DMS114 treated with DMSO at 0.1 percent for 48 hours (cell line): ENCODE data around the gene TOR3A.
"Not testable (repeated sequence)": the region's sequence is repeated elsewhere in the genome, so short reads cannot be mapped to it uniquely, and the experiment has no call there.

Experiments used
- DNase-seq: peaks from one replicate; lab custom pipeline; 2025; ENCODE audit not compliant: unreplicated experiment; lab: John Stamatoyannopoulos, UW

TOR3A gene

DNA sequence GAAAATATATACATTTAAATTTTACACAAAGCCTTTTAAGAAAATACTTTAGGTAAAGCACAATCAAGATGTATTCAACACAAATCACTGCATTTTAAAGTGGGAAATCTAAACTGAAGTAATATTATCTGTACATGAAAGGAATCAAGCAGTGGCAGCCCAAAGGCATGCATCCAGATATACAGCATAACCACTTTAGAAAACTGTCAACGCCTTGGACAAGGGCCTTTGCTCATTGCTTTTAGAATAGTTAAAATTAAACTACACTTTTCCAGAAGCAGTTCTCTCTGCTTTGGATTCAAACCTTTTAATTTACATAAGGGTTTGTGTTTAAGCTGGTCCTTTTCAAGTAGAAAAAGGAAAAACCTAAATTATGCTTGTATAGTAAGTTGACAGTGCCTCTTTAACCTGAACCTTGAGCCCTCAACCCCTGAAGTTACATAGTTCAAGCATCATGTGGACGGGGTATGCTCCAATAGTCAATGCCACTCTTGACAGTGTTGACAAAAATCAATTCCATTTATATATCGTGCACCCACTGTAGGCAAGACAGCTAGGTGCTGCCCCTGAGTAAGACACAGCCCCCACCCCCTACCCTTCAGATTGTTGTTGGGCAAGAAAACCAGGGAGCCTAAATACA is 22.9 kb downstream of the TOR3A start:
- no peak for DNase-seq

DNA sequence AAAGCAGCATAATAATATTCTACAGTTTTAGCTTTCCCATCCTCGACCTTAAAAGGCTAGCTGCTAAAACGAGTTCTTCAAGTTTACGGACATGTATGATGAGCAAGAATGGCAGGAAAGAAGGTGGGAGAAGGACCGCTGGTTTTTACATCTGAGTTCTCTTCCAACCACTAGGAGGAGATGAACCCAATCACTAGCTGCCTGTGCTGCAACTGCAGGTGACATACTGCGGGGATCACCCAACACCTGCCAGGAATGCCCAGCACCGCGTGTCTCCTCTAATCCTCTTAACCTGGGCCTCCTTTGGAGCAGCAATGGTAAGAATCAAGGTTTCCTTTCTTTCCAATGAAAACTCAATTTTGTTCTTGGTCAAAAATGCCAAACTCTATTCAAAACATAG is 23.5 kb downstream of the TOR3A start:
- DNase-seq, result no peak

DNA sequence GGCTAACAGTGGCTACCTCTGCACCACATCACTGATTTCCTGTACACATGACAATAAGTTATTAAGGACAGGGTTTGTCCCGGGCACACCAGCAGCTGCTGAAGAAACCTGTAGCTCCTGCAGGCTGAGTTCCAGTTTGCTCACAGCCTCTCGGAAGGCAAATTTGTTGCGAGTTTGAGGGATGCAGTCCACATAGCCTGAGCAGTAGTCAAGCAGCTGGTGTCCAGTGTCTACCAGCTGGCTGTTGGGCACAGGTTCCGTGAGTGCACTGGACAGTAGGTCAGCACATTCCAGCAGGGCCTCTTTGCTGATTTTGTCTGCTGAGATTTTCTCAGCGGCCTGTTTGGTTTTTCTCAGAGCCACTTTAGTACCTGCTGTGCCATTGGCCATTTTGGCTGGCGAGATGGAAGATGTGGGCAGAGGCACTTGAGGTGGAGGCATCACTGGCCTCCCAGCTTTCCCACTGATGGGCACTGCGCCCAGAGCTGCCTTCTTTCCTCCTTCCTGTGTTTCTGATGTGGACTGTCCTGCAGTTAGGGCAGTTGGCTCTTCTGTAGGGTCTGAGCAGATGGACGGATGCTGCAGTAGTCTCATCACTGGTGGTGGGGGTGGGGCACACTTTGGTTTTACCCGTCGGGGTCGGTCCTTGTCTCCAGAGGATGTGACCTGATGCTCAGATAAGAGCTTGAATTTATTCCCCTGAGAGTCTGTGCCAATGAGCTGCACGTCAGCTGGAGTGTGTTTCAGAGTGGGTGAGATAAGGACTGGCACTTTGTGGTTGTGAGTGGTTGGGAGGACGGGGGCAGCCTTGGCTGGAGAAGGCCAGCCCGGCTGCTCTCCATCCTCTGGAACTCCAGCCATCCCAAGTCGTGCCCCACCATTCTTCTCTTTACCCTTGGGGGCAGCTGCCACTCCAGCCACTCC is 26.1 kb downstream of the TOR3A start:
- no peak for DNase-seq

DNA sequence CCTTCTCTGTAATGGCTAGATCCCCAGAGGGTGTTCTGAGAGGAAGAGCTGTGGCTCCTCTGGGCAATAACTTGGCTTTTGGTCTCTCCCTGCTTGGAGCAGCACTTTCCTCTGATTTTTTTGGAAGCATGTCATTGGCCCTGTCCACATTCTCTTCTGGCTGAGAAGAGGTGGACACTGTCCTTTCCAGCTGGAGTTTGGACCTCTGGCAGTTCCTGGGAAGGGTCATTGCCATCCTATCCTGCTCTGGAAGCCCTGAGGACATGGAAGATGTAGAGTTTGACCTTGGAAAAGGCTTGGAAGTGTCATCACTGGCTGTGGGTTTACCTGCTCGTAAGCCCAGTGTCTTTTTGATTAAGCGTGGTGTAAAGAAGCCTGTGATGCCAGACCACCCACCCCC is 26.8 kb downstream of the TOR3A start:
- no peak for DNase-seq

DNA sequence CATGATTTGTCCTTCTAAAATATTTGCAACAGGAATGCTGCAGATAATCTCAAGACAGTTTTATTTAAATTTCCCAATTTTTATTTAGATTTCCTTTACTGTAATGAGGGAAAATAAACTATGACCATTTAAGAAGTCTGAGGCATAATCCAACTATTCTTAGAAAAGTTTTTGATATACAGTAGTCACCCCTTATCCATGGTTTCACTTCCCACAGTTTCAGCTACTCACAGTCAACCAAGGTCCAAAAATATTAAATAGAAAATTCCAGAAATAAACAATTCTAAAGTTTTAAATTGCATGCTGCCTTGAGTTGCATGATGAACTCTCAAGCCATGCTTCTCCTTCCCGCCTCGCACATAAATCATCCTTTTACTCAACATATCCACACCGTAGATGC is 33.3 kb downstream of the TOR3A start:
- no peak for DNase-seq

DNA sequence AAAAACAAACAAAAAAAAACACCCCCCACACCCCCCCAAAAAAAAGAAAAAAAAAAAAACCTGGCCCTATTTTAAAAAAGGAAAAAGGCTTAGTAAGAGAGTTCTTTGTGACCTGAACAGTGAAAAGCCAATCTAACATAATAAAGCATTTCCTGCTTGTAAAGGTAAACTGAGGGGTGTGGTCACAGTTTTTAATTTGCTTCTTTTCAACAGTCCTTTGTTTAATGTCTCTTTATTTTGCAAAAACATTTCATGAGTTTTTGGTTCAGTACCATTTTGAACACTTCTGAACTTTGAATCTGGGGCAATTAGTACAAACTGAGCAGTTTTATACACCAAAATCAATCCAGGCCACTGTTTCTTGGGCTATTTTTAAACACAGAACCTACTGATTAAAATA is 37.6 kb downstream of the TOR3A start:
- DNase-seq, result no peak

DNA sequence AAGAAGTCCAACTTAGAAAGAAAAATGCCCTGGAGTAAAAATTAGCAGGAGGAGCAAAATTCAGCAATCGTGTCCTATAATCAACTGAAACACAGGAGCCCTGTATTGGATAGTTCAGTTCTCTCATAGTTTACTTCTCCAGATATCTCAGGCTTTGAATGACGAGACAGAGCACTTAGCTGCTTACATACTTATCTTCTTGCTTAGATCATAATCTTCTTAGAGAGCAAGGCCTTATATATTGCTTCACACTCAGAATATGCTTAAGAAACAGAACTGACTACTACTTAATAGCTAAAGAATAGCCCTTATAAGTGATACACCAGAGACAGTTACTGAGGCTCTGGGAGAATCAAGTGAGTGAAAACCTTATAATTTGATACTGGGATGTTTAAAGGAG is 38.9 kb downstream of the TOR3A start:
- no peak for DNase-seq

DNA sequence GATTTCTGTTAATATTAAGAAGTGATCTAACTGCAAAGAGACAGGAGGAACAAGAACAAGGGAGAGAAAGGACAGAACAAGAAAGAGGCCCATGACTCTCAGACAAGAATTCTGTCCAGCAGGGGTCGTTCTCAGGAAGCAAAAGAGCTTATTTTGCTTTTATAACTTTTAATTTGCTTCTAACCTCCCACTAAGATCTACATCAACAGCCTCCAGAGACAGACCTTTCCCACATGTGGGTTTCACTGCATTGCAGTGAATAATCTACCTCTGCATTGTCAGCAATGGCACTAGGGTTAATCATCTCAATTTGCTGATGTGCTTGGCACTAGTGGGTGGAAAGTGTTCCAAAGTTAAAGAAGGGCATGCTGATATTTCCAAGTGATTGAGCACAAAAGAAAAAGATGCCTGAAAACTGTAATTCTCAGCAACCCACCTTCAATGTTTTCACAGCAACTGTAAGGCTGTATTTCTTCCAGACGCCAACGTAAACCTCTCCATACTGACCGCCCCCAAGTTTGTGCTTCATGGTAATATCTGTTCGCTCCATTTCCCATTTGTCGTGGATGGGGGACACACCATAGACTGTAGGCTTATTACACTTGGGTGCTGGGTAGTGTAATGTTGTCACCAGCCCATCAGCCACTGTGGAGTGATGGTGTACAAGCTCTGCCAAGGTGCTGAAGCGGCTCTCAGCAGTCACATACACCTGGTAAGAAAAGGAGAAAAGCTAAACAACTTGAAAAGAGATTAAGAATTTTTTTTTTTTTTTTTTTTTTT is 39.5 kb downstream of the TOR3A start:
- DNase-seq, result peak; percentile 46

DNA sequence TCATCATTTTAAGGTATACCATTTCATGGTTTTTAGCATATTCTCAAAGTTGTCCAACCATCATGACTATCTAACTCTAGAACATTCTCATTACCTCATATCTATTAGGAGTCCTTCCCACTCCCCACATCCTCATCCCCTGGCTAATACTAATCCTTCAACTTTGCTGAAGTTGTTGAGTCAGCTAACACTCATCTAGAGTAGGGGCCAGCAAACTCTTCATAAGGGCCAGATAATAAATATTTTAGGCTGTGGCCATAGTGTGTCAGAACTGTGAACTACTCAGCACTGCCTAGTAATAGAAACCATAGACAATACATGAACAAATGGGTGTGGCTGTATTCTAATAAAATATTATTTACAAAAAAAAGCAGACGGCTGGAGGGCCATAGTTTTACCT is 43.0 kb downstream of the TOR3A start:
- no peak for DNase-seq

DNA sequence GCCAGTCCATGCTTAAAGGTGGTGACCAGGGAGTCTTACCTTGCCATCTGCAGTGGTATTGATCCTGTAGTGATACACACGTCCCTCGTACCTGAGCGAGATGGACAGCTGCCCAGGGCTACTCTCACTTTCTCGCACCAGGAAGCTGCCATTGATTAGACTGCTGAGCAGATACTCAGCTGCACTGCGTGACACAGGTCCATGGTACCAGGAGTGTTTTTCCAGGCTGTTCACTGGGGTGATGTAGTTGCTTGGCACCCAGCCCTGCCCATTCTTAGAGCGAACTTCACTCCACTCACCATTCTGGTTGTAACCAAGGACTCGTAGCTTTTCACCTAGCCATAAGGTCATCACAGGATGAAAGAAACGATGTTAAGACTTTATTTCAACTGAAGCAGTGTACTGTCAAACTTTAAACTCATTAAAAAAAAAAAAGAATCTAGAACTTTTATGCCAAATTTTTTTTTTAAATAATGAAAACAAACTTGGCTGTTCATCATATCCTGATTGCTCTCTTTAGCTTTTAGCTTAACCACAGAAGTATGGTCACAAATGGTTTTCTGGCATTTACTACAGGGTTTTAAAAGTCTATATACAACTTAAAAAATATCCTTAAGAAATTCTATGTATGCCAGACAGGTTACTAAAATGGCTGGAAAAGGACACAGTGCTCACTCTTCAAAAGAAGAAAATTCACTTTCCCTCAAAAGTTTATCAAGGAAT is 44.6 kb downstream of the TOR3A start:
- no peak for DNase-seq

DNA sequence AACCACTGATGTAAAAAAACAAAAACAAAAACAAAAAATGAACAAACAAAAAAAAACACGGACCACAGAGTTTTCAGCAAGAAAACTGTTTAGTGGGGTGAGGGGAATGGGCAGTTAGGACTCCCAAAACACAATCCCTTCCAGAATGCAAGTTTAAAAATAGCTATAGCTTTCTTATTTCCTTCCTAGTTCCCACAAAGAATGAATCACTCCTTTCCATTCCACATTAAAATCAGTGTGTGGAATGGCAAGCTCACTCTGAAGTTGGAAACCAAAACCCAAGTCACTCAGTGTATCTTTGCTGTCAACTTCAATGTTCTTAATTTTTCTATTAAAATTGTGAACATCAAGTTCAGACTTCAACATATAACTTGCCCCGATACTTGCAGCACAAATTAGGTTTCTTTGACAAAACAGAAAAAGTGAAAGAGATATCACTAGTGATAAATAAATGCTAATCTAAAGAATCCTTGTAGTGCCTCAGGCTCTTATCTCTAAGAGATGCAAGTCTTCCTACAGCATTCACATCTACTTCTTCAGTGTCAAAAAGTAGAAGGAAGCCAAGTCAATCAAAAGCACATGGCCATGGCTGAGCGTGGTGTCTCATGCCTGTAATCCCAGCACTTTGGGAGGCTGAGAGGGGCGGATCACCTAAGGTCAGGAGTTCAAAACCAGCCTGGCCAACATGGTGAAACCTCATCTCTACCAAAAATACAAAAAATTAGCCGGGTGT is 45.5 kb downstream of the TOR3A start:
- no peak for DNase-seq

DNA sequence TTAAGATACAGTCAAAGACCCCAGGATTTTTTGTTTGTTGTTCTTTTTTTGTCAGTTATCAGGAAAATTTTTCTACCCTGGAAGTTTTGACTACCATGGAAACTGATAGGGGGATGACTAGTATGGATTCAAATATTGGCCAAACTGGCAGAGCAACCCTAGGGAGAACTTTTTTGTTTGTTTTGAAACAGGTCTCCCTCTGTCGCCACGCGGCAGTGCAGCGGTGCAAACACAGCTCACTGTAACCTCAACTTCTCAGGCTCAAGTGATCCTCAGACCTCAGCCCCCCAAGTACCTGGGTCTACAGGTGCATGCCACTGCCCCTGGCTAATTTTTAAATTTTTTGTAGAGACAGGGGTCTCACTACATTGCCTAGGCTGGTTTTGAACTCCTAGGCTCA is 46.6 kb downstream of the TOR3A start:
- no peak for DNase-seq

DNA sequence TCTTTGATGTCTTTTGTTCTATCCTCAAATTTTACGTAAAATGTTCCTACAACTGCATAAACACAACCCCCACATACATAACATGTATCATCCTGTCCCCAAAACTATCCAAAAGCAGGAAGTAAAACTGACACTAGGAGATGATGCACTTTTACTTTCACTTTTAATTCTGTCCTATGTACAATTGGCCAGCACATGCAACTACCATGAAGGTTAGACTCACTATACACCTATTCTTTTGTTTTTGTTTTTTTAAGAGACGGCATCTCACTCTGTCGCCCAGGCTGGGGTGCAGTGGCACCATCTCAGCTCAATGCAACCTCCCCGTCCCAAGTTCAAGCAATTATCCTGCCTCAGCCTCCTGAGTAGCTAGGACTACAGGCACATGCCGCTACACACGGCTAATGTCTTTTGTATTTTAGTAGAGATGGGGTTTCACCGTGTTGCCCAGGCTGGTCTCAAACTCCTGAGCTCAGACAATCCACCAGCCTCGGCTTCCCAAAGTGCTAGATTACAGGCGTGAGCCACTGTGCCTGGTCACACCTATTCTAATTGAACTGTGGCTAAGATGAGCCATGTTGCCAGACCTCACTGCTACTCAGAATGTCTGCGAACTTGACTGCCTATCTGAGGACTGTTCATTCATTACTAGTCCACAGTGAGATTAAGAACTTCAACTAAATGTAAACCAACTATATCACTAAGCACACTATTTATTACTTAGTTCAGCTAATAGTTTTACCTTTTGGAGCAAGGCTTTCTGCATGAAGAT is 48.0 kb downstream of the TOR3A start:
- DNase-seq, result no peak

DNA sequence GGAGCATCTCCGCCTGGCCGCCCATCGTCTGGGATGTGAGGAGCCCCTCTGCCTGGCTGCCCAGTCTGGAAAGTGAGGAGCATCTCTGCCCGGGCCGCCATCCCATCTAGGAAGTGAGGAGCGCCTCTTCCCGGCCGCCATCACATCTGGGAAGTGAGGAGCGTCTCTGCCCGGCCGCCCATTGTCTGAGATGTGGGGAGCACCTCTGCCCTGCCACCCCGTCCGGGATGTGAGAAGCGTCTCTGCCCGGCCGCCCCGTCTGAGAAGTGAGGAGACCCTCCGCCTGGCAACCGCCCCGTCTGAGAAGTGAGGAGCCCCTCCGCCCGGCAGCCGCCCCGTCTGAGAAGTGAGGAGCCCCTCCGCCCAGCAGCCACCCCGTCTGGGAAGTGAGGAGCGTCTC is 53.3 kb downstream of the TOR3A start:
- not testable (repeated sequence) for DNase-seq

DNA sequence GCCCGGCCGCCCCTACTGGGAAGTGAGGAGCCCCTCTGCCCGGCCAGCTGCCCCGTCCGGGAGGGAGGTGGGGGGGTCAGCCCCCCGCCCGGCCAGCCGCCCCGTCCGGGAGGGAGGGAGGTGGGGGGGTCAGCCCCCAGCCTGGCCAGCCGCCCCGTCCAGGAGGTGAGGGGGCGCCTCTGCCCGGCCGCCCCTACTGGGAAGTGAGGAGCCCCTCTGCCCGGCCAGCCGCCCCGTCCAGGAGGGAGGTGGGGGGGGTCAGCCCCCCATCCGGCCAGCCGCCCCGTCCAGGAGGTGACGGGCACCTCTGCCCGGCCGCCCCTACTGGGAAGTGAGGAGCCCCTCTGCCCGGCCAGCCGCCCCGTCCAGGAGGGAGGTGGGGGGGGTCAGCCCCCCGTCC is 53.8 kb downstream of the TOR3A start:
- DNase-seq, result not testable (repeated sequence)

DNA sequence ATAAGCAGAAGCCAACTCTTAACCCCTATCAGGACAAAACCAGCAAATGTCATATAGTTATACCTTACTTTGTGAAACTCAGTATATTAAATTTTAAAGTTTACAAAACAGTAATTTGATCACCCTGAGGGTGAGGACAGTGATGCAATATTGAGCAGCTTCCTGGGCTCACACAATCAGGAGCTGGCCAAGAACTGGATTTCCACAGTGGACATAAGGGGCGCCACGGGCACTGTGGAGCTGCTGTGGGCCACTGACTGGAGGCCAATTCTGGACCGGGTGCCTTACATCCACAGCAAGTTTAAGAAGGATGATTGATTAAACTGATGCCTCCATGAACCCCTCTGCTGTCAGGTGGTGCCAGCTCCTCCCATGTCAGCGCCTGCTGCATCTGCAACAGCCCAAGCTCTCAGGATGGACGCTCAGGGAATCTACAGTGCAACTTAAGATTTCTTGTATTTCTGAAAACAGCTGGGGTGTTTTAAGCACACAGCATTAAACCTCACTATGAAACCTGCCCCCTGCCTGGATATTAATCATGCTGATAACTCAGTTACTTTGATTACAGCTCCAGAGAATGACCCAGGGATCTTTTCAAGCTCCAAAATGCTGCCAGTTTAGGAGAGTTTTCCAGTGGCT is 55.9 kb downstream of the TOR3A start:
- DNase-seq, result no peak

DNA sequence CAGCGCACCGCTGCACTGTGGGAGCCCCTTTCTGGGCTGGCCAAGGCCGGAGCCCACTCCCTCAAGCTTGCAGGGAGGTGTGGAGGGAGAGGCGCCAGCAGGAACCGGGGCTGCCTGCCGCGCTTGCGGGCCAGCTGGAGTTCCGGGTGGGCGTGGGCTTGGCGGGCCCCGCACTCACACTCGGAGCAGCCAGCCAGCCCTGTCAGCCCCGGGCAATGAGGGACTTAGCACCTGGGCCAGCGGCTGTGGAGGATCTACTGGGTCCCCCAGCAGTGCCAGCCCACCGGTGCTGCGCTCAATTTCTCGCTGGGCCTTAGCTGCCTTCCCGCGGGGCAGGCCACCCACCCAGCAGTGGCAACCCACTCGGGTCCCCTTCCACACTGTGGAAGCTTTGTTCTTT is 56.9 kb downstream of the TOR3A start:
- not testable (repeated sequence) for DNase-seq

DNA sequence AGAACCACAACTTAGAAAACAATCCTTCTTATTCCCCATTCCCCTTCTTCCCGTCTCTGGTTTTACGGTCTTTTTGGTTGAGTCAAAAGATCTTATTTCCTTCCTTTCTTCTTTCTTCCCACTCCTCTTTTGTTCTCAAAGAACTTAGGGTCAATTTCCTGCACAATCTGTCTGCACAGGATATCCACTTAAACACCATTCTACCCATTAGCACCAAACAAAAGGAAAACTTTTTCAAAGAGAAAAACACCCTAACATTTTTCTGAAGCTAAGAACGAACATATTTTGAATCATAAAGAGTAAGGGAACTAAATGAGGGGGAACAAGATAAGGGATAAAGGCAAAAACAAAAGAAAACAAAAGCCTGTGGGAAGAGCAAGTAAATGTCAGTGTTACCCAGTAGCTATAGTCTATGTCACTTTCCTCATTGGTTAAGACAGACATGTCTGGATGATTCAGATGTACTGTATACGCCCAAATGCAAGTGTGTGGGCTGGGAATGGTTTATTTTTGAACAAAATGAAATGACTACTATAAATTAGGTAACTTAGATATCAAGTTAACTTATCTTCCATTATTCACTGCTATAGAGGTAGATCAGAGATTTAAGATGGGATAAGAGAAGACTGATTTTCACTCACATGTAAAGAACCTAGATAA is 59.9 kb downstream of the TOR3A start:
- no peak for DNase-seq

DNA sequence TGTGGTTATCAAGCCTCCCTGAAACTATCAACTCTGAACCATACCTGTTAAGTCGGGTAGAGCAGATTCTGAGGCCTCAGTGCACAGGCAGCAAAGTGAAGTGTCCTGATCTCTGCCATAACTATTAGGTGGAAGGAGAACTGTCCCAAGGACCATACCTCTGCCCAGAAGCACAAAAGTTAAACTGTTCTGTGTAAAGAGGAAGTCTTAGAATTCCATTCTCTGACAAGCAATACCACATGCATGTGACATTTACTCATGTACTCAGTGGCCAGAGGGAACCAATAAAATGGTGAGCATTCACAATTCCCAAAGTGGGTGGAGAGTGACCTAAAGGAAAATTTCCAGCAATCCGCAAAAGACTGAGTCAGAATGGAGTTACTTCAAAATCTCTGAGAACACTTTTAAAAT is 61.0 kb downstream of the TOR3A start:
- DNase-seq, result no peak
